GM12878 (cell line): Measurements from ENCODE around the gene QSOX2. TPM values are rescaled to one million over a fixed set of nuclear protein-coding genes. Genes with fewer than 3 reads are reported as not detected.

Experiments used
- ATAC-seq: fragments of 200-7000 bp; cut with Tn5 transposase; 3 replicates; pipeline ENCODE4 v1.9.1; 2020; ENCODE audit warnings: mild to moderate bottlenecking, moderate library complexity
- BruUV-seq: library from RNA; stranded (reverse); fragments of 400-500 nt; replicated peaks from 2 replicates; lab custom pipeline; 2021; lab: Mats Ljungman, UMichigan
- CTCF ChIA-PET: fragments of 300-600 bp; sonication (Branson Sonifier 250); formaldehyde crosslinking; extraction: SDS; loops from one replicate; lab custom pipeline; 2021; ENCODE audit warnings: inconsistent platforms; lab: Yijun Ruan, JAX
- POLR2A ChIA-PET: fragments of 350-600 bp; formaldehyde crosslinking; extraction: SDS; loops from one replicate; lab custom pipeline; 2021; ENCODE audit warnings: inconsistent platforms; lab: Charles Lee
- RAD21 ChIA-PET: fragments of 300-600 bp; sonication (Branson Sonifier 250); formaldehyde crosslinking; loops from one replicate; lab custom pipeline; 2023; ENCODE audit warnings: antibody characterized with exemption; ENCODE audit not compliant: unreplicated experiment; lab: Charles Lee
- SMC1A ChIA-PET: fragments of 300-600 bp; sonication (Branson Sonifier 250); formaldehyde crosslinking; loops from one replicate; lab custom pipeline; 2023; ENCODE audit not compliant: unreplicated experiment, uncharacterized antibody; lab: Charles Lee
- DNase-seq: peaks from one replicate; pipeline ENCODE4 v3.0.0-alpha.2; 2011; ENCODE audit warnings: low read depth, low spot score
- FAIRE-seq: peaks from 3 replicates; lab custom pipeline; 2011; peaks lifted over from hg19 to GRCh38; lab: Jason Lieb, UNC
- H2AFZ ChIP-seq: 2 replicates; pipeline ENCODE4 v1.6.0; 2011; ENCODE audit warnings: low read depth, low read length, control low read depth; ENCODE audit not compliant: control insufficient read depth
- H3K27ac ChIP-seq: 2 replicates; pipeline ENCODE4 v1.5.1; 2011; ENCODE audit warnings: control low read depth; ENCODE audit not compliant: control insufficient read depth, insufficient read depth
- H3K27me3 ChIP-seq, 2 experiments: replicated peaks in 1 of 2; 2 replicates each; pipeline versions ENCODE4 v1.6.0 to v1.6.1; 2011; ENCODE audit warnings: low read length in 1 of 2; ENCODE audit not compliant: control insufficient read depth in 2 of 2, insufficient read depth in 2 of 2
- H3K36me3 ChIP-seq, 2 experiments: 2 replicates each; pipeline ENCODE4 v1.5.1; 2011; ENCODE audit warnings: low read length in 1 of 2; ENCODE audit not compliant: control insufficient read depth in 2 of 2, insufficient read depth in 2 of 2
- H3K4me1 ChIP-seq: 2 replicates; pipeline ENCODE4 v1.6.1; 2011; ENCODE audit warnings: mild to moderate bottlenecking, low read length, moderate library complexity, mixed read lengths; ENCODE audit not compliant: control insufficient read depth, insufficient read depth
- H3K4me2 ChIP-seq: 2 replicates; pipeline ENCODE4 v1.6.0; 2011; ENCODE audit warnings: control low read depth; ENCODE audit not compliant: control insufficient read depth, insufficient read depth
- H3K4me3 ChIP-seq: fragments of 200-600 bp; sonication (generic); 2 replicates; pipeline ENCODE4 v1.5.1; 2016
- H3K79me2 ChIP-seq: 2 replicates; pipeline ENCODE4 v1.6.0; 2011; ENCODE audit warnings: low read length; ENCODE audit not compliant: control insufficient read depth, insufficient read depth
- H3K9ac ChIP-seq: 2 replicates; pipeline ENCODE4 v1.8.0; 2011; ENCODE audit warnings: low read length, control low read depth, mixed read lengths; ENCODE audit not compliant: control insufficient read depth, insufficient read depth
- H3K9me3 ChIP-seq: replicated peaks from 3 replicates; pipeline ENCODE4 v1.5.1; 2011; ENCODE audit warnings: mild to moderate bottlenecking, low read length; ENCODE audit not compliant: control insufficient read depth, insufficient read depth
- H4K20me1 ChIP-seq: 2 replicates; pipeline ENCODE4 v1.6.0; 2011; ENCODE audit not compliant: control insufficient read depth, insufficient read depth
- FOXK2 ChIP-seq: fragments of 450-650 bp; IDR thresholded peaks from 2 replicates; pipeline ENCODE4 v1.6.1; 2017; ENCODE audit warnings: mild to moderate bottlenecking, moderate library complexity
- MXI1 ChIP-seq: fragments of 150-350 bp; IDR thresholded peaks from 2 replicates; pipeline ENCODE4 v1.6.1; 2011; ENCODE audit warnings: low read depth, mild to moderate bottlenecking, inconsistent platforms, low read length, improper control_type of control experiment
- STAT1 ChIP-seq: fragments of 450-650 bp; conservative IDR thresholded peaks from 2 replicates; pipeline ENCODE4 v1.6.1; 2014; ENCODE audit warnings: antibody characterized with exemption, mild to moderate bottlenecking
- WGBS: methylation state at CpG from one replicate; pipeline ENCODE4 v1.1.6; 2016; ENCODE audit warnings: low lambda C conversion rate; ENCODE audit not compliant: insufficient replicate concordance, insufficient coverage; ENCODE audit errors: missing lambda C conversion rate; 5-methylcytosine and 5-hydroxymethylcytosine counted together
- in situ Hi-C: fragments of 300-500 bp; cut with MboI; formaldehyde crosslinking; loops from 9 replicates; pipeline ENCODE4 v1.14.3; 2018; ENCODE audit warnings: mixed read lengths
- intact Hi-C: fragments of 100-400 bp; cut with micrococcal nuclease; formaldehyde crosslinking; loops from one replicate; pipeline ENCODE4 v1.14.2; 2022; ENCODE audit not compliant: unreplicated experiment
- polyA plus RNA-seq, 11 experiments: library from polyadenylated mRNA; depleted of rRNA in 4 of 11; unstranded in 6 of 11; stranded (reverse) in 5 of 11; fragments of >200 nt; fragmentation: Nextera tagmentation in 4 of 11; fragmentation: Illumina TruSeq in 1 of 11; extraction: Ambion mirVana in 4 of 11; extraction: Trizol in 1 of 11; gene quantifications; 1 replicate in 1 of 11; 2 replicates in 10 of 11; pipeline versions ENCODE4 v1.2.1 to v1.2.3, GENCODE V29; 2011 to 2016; ENCODE audit warnings: inconsistent platforms in 2 of 11, missing spikeins in 2 of 11, low read depth in 1 of 11
- total RNA-seq, 4 experiments: library from RNA; depleted of rRNA in 3 of 4; stranded (reverse); fragments of >200 nt in 3 of 4; fragmentation: Illumina TruSeq in 1 of 4; extraction: Trizol in 1 of 4; gene quantifications; 2 replicates each; pipeline versions ENCODE4 v1.2.1 to v1.2.3, GENCODE V29; 2013 to 2021
- TF ChIP-seq, protein P1 (sequence below): fragments of 450-650 bp; IDR thresholded peaks from 2 replicates; pipeline ENCODE4 v1.6.1; 2014; ENCODE audit warnings: mild to moderate bottlenecking

Gene QSOX2
- total and polyA plus RNA-seq, 10 of the 15 experiments (the other 5 are each of a cell fraction or from before 2014, with no cell fraction given) = 0.34 to 16.1 (median 8.2) TPM

DNA sequence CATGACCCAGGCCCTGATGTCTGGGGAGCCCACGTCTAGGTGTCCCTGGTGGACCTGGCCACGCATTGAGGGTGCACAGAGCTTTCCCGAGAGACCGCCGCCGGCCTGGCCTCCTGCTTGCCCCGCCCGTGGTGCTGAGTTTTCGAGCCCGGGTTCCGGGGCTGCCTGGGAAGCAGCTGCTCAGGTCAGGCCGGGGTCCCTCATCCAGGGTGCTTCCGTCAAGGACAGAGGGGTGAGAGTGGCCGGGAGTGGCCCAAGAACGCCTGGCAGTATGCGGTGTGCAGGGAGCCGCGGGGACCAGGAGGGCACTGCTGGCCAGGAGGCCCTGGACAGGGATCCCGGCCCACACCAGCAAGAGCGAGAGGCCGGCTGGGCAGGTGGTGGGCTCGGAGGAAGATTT is 38.7 kb upstream of the QSOX2 start:
- in situ Hi-C loops (no loop called here), intact Hi-C loops (loop anchor here (10.0 kb wide), 1 partner anchor 320 kb away; the partner anchor contains the start of gene UBAC1)
- H3K4me3 ChIP-seq = no peak overlapping the region
- ChIA-PET RAD21 (no interaction called here), SMC1A (interaction anchor here (1.6 kb wide), 2 partner anchors 44 to 114 kb away, joined by 3 to 4 read pairs; no protein-coding TSS in a partner anchor), POLR2A (no interaction called here), CTCF (interaction anchor here (0.8 to 2.3 kb wide), 5 partner anchors 16 to 114 kb away, joined by 3 to 11 read pairs (median 6); no protein-coding TSS in a partner anchor)
- BruUV-seq = no TSS peak
- no peaks in the 10 kb centered on the region for H3K27me3 ChIP-seq
- FAIRE-seq (no peak), DNase-seq (no peak), ATAC-seq (no peak)
- no peak overlapping the region for H3K9ac ChIP-seq
- no peaks in the 10 kb centered on the region for H3K36me3 ChIP-seq
- TF ChIP-seq STAT1 (no peak), FOXK2 (no peak), MXI1 (no peak)
- TF ChIP-seq, protein P1, sequence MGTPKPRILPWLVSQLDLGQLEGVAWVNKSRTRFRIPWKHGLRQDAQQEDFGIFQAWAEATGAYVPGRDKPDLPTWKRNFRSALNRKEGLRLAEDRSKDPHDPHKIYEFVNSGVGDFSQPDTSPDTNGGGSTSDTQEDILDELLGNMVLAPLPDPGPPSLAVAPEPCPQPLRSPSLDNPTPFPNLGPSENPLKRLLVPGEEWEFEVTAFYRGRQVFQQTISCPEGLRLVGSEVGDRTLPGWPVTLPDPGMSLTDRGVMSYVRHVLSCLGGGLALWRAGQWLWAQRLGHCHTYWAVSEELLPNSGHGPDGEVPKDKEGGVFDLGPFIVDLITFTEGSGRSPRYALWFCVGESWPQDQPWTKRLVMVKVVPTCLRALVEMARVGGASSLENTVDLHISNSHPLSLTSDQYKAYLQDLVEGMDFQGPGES = no peak
- H3K27ac ChIP-seq = no peak overlapping the region
- no peaks in the 10 kb centered on the region for H4K20me1 ChIP-seq
- no peak overlapping the region for H3K4me2 ChIP-seq
- H3K79me2 ChIP-seq = no peaks in the 10 kb centered on the region
- WGBS = 43% methylated on average over 19 of the region's 22 CpGs
- H3K9me3 ChIP-seq = no peaks in the 10 kb centered on the region
- H2AFZ ChIP-seq = no peak overlapping the region
- no peaks in the 10 kb centered on the region for H3K4me1 ChIP-seq
